Loucy (cell line): ENCODE data around the gene CDADC1.

ENCODE experiments used
- H2AFZ ChIP-seq: fragments of 200-600 bp; sonication (generic); 2 replicates; pipeline ENCODE4 v1.6.0; 2016; ENCODE audit warnings: antibody characterized with exemption, mild to moderate bottlenecking, low read length, moderate library complexity
- H3F3A ChIP-seq: fragments of 200-600 bp; 2 replicates; pipeline ENCODE4 v1.6.0; 2016; ENCODE audit warnings: antibody characterized with exemption, low read depth, mild to moderate bottlenecking
- H3K27me3 ChIP-seq: fragments of 200-600 bp; sonication (generic); 2 replicates; pipeline ENCODE4 v1.6.1; 2014; ENCODE audit warnings: low read length, mild to moderate bottlenecking; ENCODE audit not compliant: insufficient read depth, poor library complexity, severe bottlenecking
- H3K36me3 ChIP-seq: fragments of 200-600 bp; sonication (generic); 2 replicates; pipeline ENCODE4 v1.6.1; 2016; ENCODE audit warnings: low read length; ENCODE audit not compliant: insufficient read depth
- H3K4me1 ChIP-seq: fragments of 200-600 bp; sonication (generic); 2 replicates; pipeline ENCODE4 v1.5.1; 2014; ENCODE audit warnings: low read length, mild to moderate bottlenecking; ENCODE audit not compliant: insufficient read depth, poor library complexity, severe bottlenecking
- H3K4me2 ChIP-seq: fragments of 200-600 bp; sonication (generic); 2 replicates; pipeline ENCODE4 v1.6.0; 2014; ENCODE audit warnings: antibody characterized with exemption, low read length, low read depth, mild to moderate bottlenecking; ENCODE audit not compliant: poor library complexity, severe bottlenecking
- H3K4me3 ChIP-seq: fragments of 200-600 bp; sonication (generic); 2 replicates; pipeline ENCODE4 v1.5.1; 2014; ENCODE audit warnings: low read length, mild to moderate bottlenecking, mixed read lengths; ENCODE audit not compliant: poor library complexity, severe bottlenecking
- H3K79me2 ChIP-seq: fragments of 200-600 bp; sonication (generic); 2 replicates; pipeline ENCODE4 v1.6.1; 2014; ENCODE audit warnings: low read length; ENCODE audit not compliant: insufficient read depth
- H3K9ac ChIP-seq: fragments of 200-600 bp; sonication (generic); 2 replicates; pipeline ENCODE4 v1.6.0; 2014; ENCODE audit warnings: mild to moderate bottlenecking, low read depth, low read length, moderate library complexity; ENCODE audit not compliant: poor library complexity, severe bottlenecking
- H3K9me2 ChIP-seq: fragments of 200-600 bp; sonication (generic); replicated peaks from 2 replicates; pipeline ENCODE4 v1.6.1; 2016; ENCODE audit warnings: low read depth, low read length, mixed read lengths
- H3K9me3 ChIP-seq: fragments of 200-600 bp; sonication (generic); 2 replicates; pipeline ENCODE4 v1.6.1; 2014; ENCODE audit warnings: mild to moderate bottlenecking, antibody characterized with exemption, low read length, low read depth; ENCODE audit not compliant: insufficient read depth
- H4K20me1 ChIP-seq: fragments of 200-600 bp; sonication (generic); 2 replicates; pipeline ENCODE4 v1.6.0; 2014; ENCODE audit warnings: antibody characterized with exemption, low read length, mild to moderate bottlenecking; ENCODE audit not compliant: insufficient read depth, poor library complexity, severe bottlenecking
- CTCF ChIP-seq: fragments of 200-600 bp; sonication (generic); conservative IDR thresholded peaks from 2 replicates; pipeline ENCODE4 v1.5.1; 2014; ENCODE audit warnings: mild to moderate bottlenecking, antibody characterized with exemption, low read length
- EZH2phosphoT487 ChIP-seq: fragments of 200-600 bp; IDR thresholded peaks from 2 replicates; pipeline ENCODE4 v1.6.1; 2018; ENCODE audit warnings: antibody characterized with exemption, mild to moderate bottlenecking, moderate library complexity, borderline replicate concordance

CDADC1 gene

DNA sequence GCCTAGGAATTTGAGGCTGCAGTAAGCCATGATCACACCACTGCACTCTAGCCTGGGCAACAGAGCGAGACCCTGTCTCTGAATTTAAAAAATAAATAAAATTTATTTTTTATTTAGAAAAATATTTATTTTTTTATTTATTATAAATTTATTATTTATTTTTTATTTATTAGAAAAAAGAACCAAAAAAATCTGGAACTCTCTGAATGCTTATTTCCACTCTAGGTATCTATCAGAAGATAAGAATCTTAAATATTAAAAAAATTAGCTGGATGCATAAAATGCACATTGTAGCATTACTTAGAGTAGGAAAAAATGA is 82.8 kb downstream of the CDADC1 start:
- Histone ChIP-seq H3K27me3 (no peaks in the 10 kb centered on the region), H2AFZ (no peak overlapping the region), H3K36me3 (no peaks in the 10 kb centered on the region), H3K9me2 (no peaks in the 10 kb centered on the region), H3K9ac (no peak overlapping the region), H3K4me2 (no peak overlapping the region), H4K20me1 (no peaks in the 10 kb centered on the region), H3K4me1 (no peaks in the 10 kb centered on the region), H3K9me3 (no peaks in the 10 kb centered on the region), H3K4me3 (no peak overlapping the region), H3K79me2 (no peaks in the 10 kb centered on the region), H3F3A (no peaks in the 10 kb centered on the region)
- TF ChIP-seq CTCF, result no peak
- TF ChIP-seq EZH2phosphoT487, result no peak

GRCh38 chr13:49336655-49337054 is 88.9 kb downstream of the CDADC1 start:
- Histone ChIP-seq H3K79me2 (no peaks in the 10 kb centered on the region), H3K9ac (no peak overlapping the region), H3K9me2 (no peaks in the 10 kb centered on the region), H3K36me3 (no peaks in the 10 kb centered on the region), H3K9me3 (no peaks in the 10 kb centered on the region), H2AFZ (no peak overlapping the region), H3K27me3 (no peaks in the 10 kb centered on the region), H3K4me3 (no peak overlapping the region), H4K20me1 (no peaks in the 10 kb centered on the region), H3K4me1 (no peaks in the 10 kb centered on the region), H3F3A (no peaks in the 10 kb centered on the region), H3K4me2 (no peak overlapping the region)
- no peak for TF ChIP-seq CTCF
- TF ChIP-seq EZH2phosphoT487, result no peak

- Histone ChIP-seq H2AFZ (no peak overlapping the region), H3K9me3 (no peaks in the 10 kb centered on the region), H3K36me3 (no peaks in the 10 kb centered on the region), H3K79me2 (no peaks in the 10 kb centered on the region), H3K4me2 (no peak overlapping the region), H3K4me3 (no peak overlapping the region), H3K27me3 (no peaks in the 10 kb centered on the region), H3K9me2 (no peaks in the 10 kb centered on the region), H3K9ac (no peak overlapping the region), H4K20me1 (no peaks in the 10 kb centered on the region), H3K4me1 (no peaks in the 10 kb centered on the region), H3F3A (no peaks in the 10 kb centered on the region)
- TF ChIP-seq CTCF, result no peak
- no peak for TF ChIP-seq EZH2phosphoT487
Observed at GRCh38 chr13:49340161-49340560, 92.4 kb downstream of the CDADC1 start.
